Neural progenitor cell (in vitro differentiated cells): ENCODE data around the gene CSTF1.

Source experiments
- CTCF ChIP-seq: fragments of 200-600 bp; sonication (generic); IDR thresholded peaks from 2 replicates; pipeline ENCODE4 v1.5.1; 2017; ENCODE audit warnings: antibody characterized with exemption, mild to moderate bottlenecking
- EZH2phosphoT487 ChIP-seq: fragments of 200-600 bp; sonication (generic); IDR thresholded peaks from 2 replicates; pipeline ENCODE4 v1.6.1; 2017; ENCODE audit warnings: antibody characterized with exemption

GRCh38 chr20:56406910-56407309 lies 14.5 kb downstream of the CSTF1 start:
- no peak for TF ChIP-seq CTCF
- TF ChIP-seq EZH2phosphoT487: no peak
